Upper lobe of right lung (tissue), 1 donor: ENCODE measurements around the gene SLC6A6. TPM values are rescaled to one million over a fixed set of nuclear protein-coding genes. Genes with fewer than 3 reads are reported as not detected.
A peak's percentile ranks its signal among the peaks of the same experiment; 100 is the strongest.

Source experiments
- ATAC-seq: fragments of 200-7000 bp; cut with Tn5 transposase; one replicate; pipeline ENCODE4 v1.9.1; 2020; ENCODE audit warnings: mild to moderate bottlenecking, moderate library complexity
- DNase-seq: peaks from one replicate; pipeline ENCODE4 v3.0.0-alpha.2; 2020
- H3K27ac ChIP-seq: fragments of 200-600 bp; one replicate; pipeline ENCODE4 v1.8.0; 2022
- H3K27me3 ChIP-seq: fragments of 200-600 bp; one replicate; pipeline ENCODE4 v1.8.0; 2022; ENCODE audit warnings: mild to moderate bottlenecking
- H3K36me3 ChIP-seq: fragments of 200-600 bp; one replicate; pipeline ENCODE4 v1.8.0; 2022
- H3K4me1 ChIP-seq: fragments of 200-600 bp; one replicate; pipeline ENCODE4 v1.8.0; 2022
- H3K4me3 ChIP-seq: fragments of 200-600 bp; one replicate; pipeline ENCODE4 v1.8.0; 2022; ENCODE audit warnings: mild to moderate bottlenecking
- H3K9me3 ChIP-seq: fragments of 200-600 bp; one replicate; pipeline ENCODE4 v1.8.0; 2022
- intact Hi-C: fragments of 100-400 bp; cut with DNase I; formaldehyde crosslinking; loops from one replicate; pipeline ENCODE4 v1.11.0; 2022
- total RNA-seq: library from RNA; stranded (reverse); fragmentation: NEBNext Ultra II Directional; extraction: Animal tissue kit (Norgen Biotek cat#: 25700); gene quantifications from one replicate; pipeline ENCODE4 v1.2.1, GENCODE V29; 2021
- TF ChIP-seq, protein P1 (sequence below): fragments of 200-600 bp; IDR thresholded peaks from one replicate; pipeline ENCODE4 v1.8.0; 2022; ENCODE audit warnings: antibody characterized with exemption
- donor health status: DM: no; HTN: yes; CAD: no; lungs with severe emphysema.

The SLC6A6 gene
- total RNA-seq, 1 donor from 2014 or later = 54.3 TPM

GRCh38 chr3:14415501-14415900, 13.1 kb downstream of the SLC6A6 start:
- no peak for ATAC-seq
- peak overlapping the region; percentile 42 for H3K27ac ChIP-seq
- H3K4me1 ChIP-seq = peaks cover 48% of the 10 kb centered on the region
- no peak for DNase-seq
- no peaks in the 10 kb centered on the region for H3K27me3 ChIP-seq
- TF ChIP-seq, protein P1, sequence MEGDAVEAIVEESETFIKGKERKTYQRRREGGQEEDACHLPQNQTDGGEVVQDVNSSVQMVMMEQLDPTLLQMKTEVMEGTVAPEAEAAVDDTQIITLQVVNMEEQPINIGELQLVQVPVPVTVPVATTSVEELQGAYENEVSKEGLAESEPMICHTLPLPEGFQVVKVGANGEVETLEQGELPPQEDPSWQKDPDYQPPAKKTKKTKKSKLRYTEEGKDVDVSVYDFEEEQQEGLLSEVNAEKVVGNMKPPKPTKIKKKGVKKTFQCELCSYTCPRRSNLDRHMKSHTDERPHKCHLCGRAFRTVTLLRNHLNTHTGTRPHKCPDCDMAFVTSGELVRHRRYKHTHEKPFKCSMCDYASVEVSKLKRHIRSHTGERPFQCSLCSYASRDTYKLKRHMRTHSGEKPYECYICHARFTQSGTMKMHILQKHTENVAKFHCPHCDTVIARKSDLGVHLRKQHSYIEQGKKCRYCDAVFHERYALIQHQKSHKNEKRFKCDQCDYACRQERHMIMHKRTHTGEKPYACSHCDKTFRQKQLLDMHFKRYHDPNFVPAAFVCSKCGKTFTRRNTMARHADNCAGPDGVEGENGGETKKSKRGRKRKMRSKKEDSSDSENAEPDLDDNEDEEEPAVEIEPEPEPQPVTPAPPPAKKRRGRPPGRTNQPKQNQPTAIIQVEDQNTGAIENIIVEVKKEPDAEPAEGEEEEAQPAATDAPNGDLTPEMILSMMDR = no peak
- H3K9me3 ChIP-seq = no peaks in the 10 kb centered on the region
- peaks cover 23% of the 10 kb centered on the region for H3K36me3 ChIP-seq
- intact Hi-C loops = no loop called here
- H3K4me3 ChIP-seq = no peak overlapping the region

- peaks cover 23% of the 10 kb centered on the region for H3K36me3 ChIP-seq
- H3K9me3 ChIP-seq = no peaks in the 10 kb centered on the region
- H3K4me1 ChIP-seq = peaks cover 50% of the 10 kb centered on the region
- no peaks in the 10 kb centered on the region for H3K27me3 ChIP-seq
- peak overlapping the region; percentile 3 for H3K27ac ChIP-seq
- intact Hi-C loops = no loop called here
- DNase-seq = no peak
- H3K4me3 ChIP-seq = no peak overlapping the region
- TF ChIP-seq, protein P1 = no peak
- ATAC-seq = no peak
These were observed 14.0 kb downstream of the SLC6A6 start for GRCh38 chr3:14416453-14416852.

DNA sequence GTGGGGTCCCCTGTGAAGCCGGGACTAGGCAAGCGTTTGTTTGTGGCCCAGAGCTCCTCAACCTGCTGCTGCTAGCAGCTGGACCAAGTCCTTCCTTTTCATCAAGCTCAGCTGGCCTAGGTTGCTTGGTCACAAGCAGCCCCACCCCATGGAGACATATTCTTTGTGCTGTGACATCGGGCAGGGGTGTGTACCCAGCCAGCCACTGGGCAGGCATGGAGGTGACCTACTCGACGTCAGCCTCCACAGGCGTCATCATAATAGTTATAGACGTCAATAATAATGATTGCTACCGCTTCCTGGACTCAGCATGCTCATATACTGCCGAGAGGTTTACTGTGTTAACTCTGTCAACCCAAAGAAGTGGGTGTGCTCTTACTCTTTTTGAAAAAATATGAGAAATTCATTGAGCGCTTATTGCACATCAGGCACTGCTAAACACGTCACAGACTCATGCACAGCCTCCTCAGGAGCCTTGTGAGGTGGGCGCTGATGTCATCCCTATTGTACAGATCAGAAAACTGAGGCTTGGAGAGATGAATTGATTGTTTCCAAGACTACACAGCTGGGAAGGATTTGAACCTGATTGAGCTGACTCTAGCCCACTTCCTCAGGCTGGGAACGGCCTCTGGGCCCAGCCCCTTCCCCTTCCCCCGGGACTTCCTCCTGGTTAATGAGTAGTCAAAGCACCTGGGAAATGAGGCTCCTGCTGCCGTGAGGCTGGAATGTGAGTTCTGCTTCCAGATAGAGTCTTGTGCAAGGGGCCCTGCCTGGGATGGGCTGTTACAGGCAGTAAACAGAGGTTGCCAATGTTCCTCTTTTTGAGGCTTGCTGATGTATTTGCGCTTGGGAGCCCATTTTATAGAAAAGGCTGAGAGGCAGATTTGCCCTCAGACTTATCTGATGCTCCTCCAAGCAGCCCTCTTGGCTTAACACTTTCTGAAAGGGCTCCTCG, 16.2 kb downstream of the SLC6A6 start:
- Histone ChIP-seq H3K4me1 (peaks cover 59% of the 10 kb centered on the region), H3K27me3 (no peaks in the 10 kb centered on the region), H3K27ac (peak overlapping the region; percentile 83), H3K36me3 (peaks cover 19% of the 10 kb centered on the region), H3K9me3 (no peaks in the 10 kb centered on the region), H3K4me3 (no peak overlapping the region)
- TF ChIP-seq, protein P1 = no peak
- DNase-seq (peak; percentile 83), ATAC-seq (peak; percentile 83)
- intact Hi-C loops = no loop called here

DNA sequence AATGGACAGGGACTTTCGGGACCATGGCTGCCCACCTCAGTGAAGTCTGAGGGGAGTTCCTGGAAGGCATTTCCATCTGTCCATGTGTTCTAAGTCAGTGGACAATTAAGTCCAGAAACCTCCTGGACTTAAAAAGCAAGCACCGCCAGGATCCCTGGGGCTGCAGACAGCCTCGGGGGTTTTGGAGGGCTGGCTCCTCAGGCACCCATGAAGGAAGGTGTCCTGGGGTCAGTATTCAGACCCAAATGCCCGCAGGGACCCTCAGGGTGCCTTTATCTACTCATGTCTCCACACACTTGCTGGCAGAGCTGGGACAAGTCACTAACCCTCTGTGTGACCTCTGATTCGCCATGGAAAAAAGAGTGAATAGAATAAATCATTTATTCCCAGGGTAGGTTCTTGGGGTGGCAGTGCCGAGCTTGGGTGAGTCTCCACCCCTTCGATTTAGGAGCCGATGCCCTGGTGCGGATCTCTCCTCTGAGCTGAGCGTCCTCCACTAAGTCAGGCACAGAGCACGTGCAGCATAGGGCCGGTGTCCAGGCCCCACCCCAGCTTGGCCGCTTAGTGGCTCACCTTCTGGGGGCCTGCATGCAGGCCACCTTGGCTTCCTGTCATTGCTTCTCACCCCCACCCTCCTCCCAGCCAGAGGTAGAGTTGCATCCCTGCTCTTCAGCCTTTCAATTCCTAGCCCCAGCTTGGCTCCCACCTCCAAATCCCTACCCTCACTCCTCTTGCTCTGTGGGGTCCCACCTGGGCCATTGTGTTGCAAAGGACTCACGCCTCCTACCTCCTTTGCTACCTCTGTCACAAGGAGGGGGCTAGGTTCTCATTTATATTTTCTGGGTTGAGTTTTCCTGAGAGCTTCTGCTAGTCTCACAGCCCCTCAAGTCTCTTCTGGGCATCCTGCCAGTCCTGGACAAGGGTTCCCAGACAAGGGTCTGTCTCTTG, 19.9 kb downstream of the SLC6A6 start:
- Histone ChIP-seq H3K4me1 (peaks cover 78% of the 10 kb centered on the region), H3K9me3 (no peaks in the 10 kb centered on the region), H3K27ac (peak overlapping the region; percentile 34), H3K4me3 (no peak overlapping the region), H3K36me3 (peaks cover 8% of the 10 kb centered on the region), H3K27me3 (no peaks in the 10 kb centered on the region)
- intact Hi-C loops = no loop called here
- TF ChIP-seq, protein P1 = no peak
- ATAC-seq (no peak), DNase-seq (no peak)

DNA sequence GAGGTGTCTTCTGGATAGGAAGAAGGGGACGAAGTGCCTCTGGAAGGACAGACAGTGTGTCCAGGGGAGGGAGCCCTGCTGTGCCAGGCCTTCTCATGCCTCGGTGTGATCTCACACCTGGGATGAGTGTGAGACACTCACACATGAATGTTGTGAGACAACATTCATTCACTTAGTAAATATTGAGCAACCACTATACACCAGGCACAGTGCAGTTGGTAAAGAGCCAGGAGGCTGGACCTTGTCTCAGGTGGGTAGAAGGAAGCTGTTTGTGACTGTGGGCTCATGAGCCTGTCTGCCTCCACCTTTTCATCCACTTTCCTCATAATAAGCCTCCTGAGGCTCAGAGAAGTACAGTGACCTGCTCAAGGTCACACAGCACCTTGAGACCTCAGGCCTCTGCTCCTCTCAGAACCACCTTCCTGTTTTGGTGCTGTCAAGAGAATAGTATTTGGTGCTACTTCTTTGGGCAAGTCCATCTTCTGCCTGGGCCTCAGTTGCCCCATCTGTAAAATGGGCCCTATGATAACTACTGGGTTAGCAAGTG, 20.9 kb downstream of the SLC6A6 start:
- Histone ChIP-seq H3K27me3 (no peaks in the 10 kb centered on the region), H3K9me3 (no peaks in the 10 kb centered on the region), H3K36me3 (no peaks in the 10 kb centered on the region), H3K27ac (peak overlapping the region; percentile 34), H3K4me3 (no peak overlapping the region), H3K4me1 (peaks cover 80% of the 10 kb centered on the region)
- intact Hi-C loops = no loop called here
- TF ChIP-seq, protein P1 = no peak
- ATAC-seq = peak; percentile 42
- no peak for DNase-seq
